Large intestine (tissue), 3 donors: ENCODE measurements around the gene FARSA. TPM values are rescaled to one million over a fixed set of nuclear protein-coding genes. Genes with fewer than 3 reads are reported as not detected.
"Not testable (repeated sequence)": the region's sequence is repeated elsewhere in the genome, so short reads cannot be mapped to it uniquely, and the experiment has no call there.

Experiments used
- DNase-seq, 2 donors: peaks; one replicate each; pipeline versions ENCODE4 v3.0.0 to v3.0.0-alpha.2; 2013
- H3K27ac ChIP-seq: one replicate; pipeline ENCODE4 v1.5.1; 2013; ENCODE audit warnings: low read length
- H3K27me3 ChIP-seq: 2 replicates; pipeline ENCODE4 v1.6.1; 2013; ENCODE audit warnings: low read length; ENCODE audit not compliant: control insufficient read depth, insufficient read depth
- H3K36me3 ChIP-seq: 2 replicates; pipeline ENCODE4 v1.6.1; 2013; ENCODE audit warnings: low read length; ENCODE audit not compliant: control insufficient read depth, insufficient read depth
- H3K4me1 ChIP-seq: one replicate; pipeline ENCODE4 v1.6.1; 2013; ENCODE audit warnings: low read length; ENCODE audit not compliant: control insufficient read depth, insufficient read depth
- H3K4me3 ChIP-seq: one replicate; pipeline ENCODE4 v1.5.1; 2013; ENCODE audit warnings: low read length
- H3K9me3 ChIP-seq: one replicate; pipeline ENCODE4 v1.6.1; 2013; ENCODE audit warnings: mild to moderate bottlenecking, low read depth, low read length, moderate library complexity; ENCODE audit not compliant: control insufficient read depth
- WGBS: methylation state at CpG from one replicate; pipeline ENCODE4 v1.1.5; 2013; ENCODE audit warnings: low lambda C conversion rate; ENCODE audit not compliant: insufficient coverage; 5-methylcytosine and 5-hydroxymethylcytosine counted together
- polyA plus RNA-seq: library from polyadenylated mRNA; unstranded; fragments of 120-200 nt; gene quantifications from one replicate; pipeline ENCODE4 v1.2.1, GENCODE V29; 2013

Gene FARSA
- polyA plus RNA-seq, 1 donor: 55.0 TPM

DNA sequence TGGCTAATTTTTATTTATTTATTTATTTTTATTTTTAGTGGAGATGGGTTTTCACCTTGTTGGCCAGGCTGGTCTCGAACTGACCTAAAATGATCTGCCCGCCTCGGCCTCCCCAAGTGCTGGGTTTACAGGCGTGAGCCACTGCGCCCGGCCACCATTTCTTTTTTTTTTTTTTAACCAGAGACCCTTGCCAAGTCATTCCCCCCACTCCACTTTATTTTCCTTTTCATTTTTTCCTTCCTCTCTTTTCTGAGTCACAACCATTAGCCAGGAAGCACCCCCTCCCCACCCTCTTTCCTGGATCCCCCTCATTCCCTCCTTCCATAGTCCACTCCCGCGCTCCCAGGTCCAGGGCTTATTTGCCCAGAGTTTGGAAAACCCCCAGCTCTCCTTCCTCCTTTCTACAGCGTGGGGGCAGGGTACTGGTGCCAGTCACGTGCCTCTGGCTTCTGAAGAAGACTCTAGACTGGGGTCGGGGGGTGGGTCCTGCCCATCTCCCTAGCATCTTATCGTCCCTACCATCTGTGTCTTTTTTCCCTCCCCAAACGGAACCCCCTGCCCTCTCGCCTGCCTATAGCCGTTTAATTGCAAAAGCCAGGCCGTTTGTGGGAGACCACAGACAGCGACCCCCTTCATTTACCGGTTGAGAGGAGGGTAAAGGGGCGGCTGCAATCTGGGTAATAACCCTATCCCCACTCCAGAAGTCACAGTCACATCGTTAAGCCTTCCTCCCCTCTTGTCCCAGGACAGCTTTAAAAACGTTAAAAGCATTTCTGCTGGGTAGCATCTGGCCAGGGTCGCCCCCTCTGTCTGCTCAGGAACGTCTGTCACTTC, 3.8 kb upstream of the FARSA start:
- WGBS: 78% methylated on average over 5 of the region's 23 CpGs
- H3K4me1 ChIP-seq: peaks cover 29% of the 10 kb centered on the region
- H3K9me3 ChIP-seq: peaks cover 5% of the 10 kb centered on the region

DNA sequence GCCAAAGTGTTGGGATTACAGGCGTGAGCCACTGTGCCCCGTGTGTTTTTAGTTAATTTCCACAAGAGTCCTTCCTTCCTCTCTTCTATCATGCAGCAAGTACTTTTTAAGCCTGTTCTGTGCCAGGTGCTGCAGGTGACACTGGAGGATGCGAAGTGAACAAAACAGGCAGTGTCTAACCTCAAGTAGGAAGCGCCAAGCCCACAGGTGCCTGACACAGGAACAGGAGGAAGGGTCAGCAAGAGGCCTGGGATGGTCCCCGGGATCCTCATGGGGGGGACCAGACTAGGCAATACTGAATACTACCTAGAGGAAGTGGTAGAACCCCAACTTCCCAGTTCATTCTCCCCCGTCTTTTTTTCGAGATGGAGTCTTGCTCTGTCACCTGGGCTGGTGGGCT, 3.1 kb upstream of the FARSA start:
- peaks cover 5% of the 10 kb centered on the region for H3K9me3 ChIP-seq
- no peaks in the 10 kb centered on the region for H3K27me3 ChIP-seq
- peaks cover 23% of the 10 kb centered on the region for H3K36me3 ChIP-seq
- H3K4me3 ChIP-seq: no peak overlapping the region
- no peak overlapping the region for H3K27ac ChIP-seq
- 100% methylated on average over 1 of the region's 7 CpGs for WGBS
- H3K4me1 ChIP-seq: peaks cover 32% of the 10 kb centered on the region
- DNase-seq: no peak

More for the DNA sequence above, 3.8 kb upstream of the FARSA start:
- peak in 1 of 2 donors; percentile 71 for DNase-seq
- no peaks in the 10 kb centered on the region for H3K27me3 ChIP-seq
- H3K27ac ChIP-seq: peak overlapping the region; percentile 58
- H3K36me3 ChIP-seq: peaks cover 30% of the 10 kb centered on the region
- peak overlapping the region; percentile 86 for H3K4me3 ChIP-seq

DNA sequence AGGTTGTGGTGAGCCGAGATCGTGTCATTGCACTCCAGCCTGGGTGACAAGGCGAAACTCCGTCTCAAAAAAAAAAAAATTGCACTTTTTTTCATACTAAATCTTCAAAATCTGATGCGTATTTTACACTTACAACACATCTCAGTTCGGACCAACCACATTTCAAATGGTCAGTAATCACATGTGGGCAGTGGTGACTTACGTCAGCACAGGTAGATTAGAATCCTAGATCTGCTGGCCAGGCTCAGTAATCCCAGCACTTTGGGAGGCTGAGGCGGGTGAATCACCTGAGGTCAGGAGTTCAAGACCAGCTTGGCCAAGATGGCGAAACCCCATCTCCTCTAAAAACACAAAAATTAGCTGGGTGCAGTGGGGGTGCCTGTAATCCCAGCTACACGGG, 1.6 kb upstream of the FARSA start:
- H3K36me3 ChIP-seq: peaks cover 14% of the 10 kb centered on the region
- peaks cover 4% of the 10 kb centered on the region for H3K9me3 ChIP-seq
- H3K4me1 ChIP-seq: peaks cover 23% of the 10 kb centered on the region
- H3K27ac ChIP-seq: no peak overlapping the region
- DNase-seq: peak in 1 of 2 donors; percentile 1
- H3K4me3 ChIP-seq: no peak overlapping the region
- no peaks in the 10 kb centered on the region for H3K27me3 ChIP-seq
- 90% methylated on average over 4 of the region's 10 CpGs for WGBS

DNA sequence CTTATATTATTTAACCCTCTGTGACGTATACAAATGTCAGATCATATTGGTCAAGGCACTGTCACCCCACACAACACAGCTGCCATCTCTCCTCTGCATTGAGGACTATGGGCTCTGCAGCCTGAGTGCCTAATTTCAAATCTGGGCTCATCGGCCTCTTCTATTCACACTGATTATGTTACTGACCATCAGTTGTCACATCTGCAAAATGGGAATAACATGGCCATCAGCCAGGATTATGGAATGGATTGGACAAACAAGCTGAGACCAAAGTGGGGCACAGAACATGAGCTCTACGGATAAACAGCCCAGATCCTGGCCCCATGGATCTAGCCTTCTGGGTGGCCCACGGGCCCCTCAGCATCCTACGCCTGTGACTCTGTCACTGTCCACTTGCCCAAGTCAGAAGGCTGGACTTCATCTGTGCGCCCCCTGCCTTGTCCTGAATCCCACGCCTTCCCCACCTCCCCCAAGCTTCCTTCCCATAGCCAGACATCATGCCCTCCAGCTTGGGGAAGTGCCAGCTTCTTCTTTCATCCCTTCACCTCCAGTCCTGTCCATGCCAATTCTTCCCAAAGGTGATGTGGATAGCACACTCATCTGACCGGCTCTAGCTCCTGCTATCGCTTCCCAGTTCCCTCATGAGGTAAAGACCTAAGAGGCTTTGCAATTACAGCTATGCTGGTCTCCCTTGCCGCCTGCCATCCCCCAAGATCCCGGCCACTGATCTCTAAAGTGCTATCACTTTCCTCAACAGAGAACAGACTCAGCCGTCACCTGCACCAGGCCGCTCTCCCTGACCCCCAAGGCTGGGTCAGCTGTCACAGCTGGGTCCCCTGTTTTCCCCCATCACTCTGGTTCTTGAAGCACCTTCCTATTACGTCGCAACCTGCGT, 872 bp downstream of the FARSA start:
- H3K27ac ChIP-seq: peak overlapping the region; percentile 73
- peak in 1 of 2 donors; percentile 46 for DNase-seq

DNA sequence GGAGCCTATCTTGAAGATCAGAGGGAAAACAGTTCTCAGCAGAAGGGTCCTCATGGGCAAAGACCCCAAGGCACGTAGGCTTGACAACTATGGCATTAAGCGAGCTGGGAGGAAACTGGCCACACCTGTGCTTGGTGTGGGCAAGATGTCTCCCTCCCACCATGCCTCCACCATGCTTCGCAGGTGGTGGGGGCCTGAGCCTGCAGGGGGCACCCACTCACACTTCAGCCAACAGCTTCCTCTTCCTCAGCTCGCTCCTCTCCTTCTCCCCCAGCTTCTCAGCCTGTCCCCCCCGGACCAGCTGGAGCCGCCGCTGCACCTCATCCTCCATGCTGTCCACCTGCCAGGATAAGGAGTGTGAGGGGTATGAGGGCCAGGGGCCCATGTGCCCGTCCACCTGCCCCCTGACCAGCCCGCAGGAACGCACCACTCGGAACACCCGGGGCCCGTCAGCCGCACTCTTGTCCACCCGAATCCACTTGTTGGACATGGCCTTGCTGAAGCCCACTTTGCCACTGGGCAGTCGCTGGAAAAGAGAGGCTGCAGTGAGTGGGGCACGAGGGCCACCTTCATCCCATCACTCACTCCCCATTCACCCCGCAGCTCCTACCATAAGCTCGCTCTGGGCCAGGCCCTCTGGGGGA, 3.4 kb downstream of the FARSA start:
- peaks cover 3% of the 10 kb centered on the region for H3K9me3 ChIP-seq
- H3K27ac ChIP-seq: no peak overlapping the region
- peaks cover 44% of the 10 kb centered on the region for H3K36me3 ChIP-seq
- H3K27me3 ChIP-seq: no peaks in the 10 kb centered on the region
- WGBS: no CpG with 5 or more reads among the region's 19 CpGs
- no peak overlapping the region for H3K4me3 ChIP-seq
- H3K4me1 ChIP-seq: peaks cover 7% of the 10 kb centered on the region
- DNase-seq: no peak

More for the DNA sequence above, 872 bp downstream of the FARSA start:
- WGBS: no CpG with 5 or more reads among the region's 16 CpGs
- Histone ChIP-seq H3K4me3 (peak overlapping the region; percentile 98), H3K9me3 (peaks cover 3% of the 10 kb centered on the region), H3K27me3 (no peaks in the 10 kb centered on the region), H3K4me1 (peaks cover 13% of the 10 kb centered on the region), H3K36me3 (peaks cover 27% of the 10 kb centered on the region)

DNA sequence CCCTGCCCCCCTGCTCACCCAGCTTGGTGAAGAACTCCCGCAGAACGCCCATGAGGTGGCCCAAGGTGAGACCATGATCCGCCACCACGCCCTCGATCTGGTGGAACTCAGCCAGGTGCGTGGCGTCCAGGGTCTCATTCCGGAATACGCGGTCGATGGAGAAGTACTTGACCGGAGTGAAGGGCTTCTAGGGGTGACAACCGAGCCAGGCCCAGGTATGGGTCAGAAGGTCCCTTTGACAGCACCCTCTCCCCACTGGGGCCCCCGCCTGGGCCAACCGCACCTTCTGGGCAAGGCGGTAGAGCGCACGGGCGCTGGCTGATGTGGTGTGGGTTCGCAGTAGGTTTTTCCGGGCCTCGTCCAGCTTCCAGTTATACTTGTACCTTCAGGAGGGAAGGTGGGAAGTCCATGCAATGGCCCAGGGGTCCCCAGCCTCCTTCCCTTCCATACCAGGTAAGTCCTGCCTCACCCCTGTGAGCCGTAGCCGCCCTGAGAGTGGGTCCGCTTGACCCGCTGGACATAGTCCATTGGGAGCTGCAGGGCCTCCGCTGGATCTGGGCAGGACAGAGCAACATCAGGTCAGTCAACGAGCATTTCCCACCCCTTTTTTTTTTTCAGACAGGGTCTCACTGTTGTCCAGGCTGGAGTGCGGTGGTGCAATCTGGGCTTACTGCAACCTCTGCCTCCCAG, 8.7 kb downstream of the FARSA start:
- Histone ChIP-seq H3K4me3 (no peak overlapping the region), H3K27ac (no peak overlapping the region), H3K9me3 (no peaks in the 10 kb centered on the region), H3K36me3 (peaks cover 65% of the 10 kb centered on the region), H3K4me1 (no peaks in the 10 kb centered on the region), H3K27me3 (no peaks in the 10 kb centered on the region)
- DNase-seq: no peak
- no CpG with 5 or more reads among the region's 29 CpGs for WGBS

DNA sequence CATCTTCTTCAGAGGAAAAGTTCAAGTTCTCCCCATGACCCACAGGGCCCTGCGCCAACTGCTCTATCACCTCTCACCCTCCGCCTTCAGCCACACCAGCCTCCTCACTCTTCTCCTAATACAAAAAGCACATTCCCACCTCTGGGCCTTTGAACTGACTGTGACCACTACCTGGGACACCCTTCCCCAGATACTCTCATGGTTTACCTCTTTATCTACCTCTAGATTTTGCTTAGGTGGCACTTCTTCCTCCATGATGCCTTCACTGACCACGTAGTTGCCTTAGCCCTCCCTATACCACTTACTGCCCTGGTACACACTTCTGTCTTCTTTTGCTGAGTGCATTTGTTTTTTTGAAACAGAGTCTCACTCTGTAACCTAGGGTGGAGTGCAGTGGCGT, 10.6 kb downstream of the FARSA start:
- DNase-seq: no peak
- WGBS: 100% methylated on average over 1 of the region's 4 CpGs
- peaks cover 3% of the 10 kb centered on the region for H3K4me1 ChIP-seq
- H3K36me3 ChIP-seq: peaks cover 48% of the 10 kb centered on the region
- H3K27ac ChIP-seq: no peak overlapping the region
- H3K4me3 ChIP-seq: no peak overlapping the region
- no peaks in the 10 kb centered on the region for H3K27me3 ChIP-seq
- H3K9me3 ChIP-seq: no peaks in the 10 kb centered on the region

DNA sequence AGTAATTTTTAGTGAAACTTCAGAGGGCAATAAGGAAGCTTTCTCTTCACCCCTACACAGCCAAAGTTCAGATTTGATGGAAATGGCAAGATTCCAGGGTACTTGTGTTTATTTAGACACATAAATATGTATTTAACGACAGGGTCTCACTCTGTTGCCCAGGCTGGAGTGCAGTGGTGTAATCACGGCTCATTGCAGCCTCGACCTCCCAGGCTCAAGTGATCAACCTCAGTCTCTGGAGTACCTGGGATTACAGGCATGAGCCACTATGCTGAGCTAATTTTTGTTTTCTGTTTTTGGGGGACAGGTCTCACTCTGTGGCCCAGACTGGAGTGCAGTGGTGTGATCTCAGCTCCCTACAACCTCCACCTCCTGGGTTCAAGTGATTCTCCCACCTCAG, 12.5 kb downstream of the FARSA start:
- Histone ChIP-seq H3K36me3 (peaks cover 35% of the 10 kb centered on the region), H3K4me3 (no peak overlapping the region), H3K9me3 (no peaks in the 10 kb centered on the region), H3K4me1 (peaks cover 3% of the 10 kb centered on the region), H3K27ac (no peak overlapping the region), H3K27me3 (no peaks in the 10 kb centered on the region)
- DNase-seq: no peak
- WGBS: no CpG with 5 or more reads among the region's 3 CpGs

DNA sequence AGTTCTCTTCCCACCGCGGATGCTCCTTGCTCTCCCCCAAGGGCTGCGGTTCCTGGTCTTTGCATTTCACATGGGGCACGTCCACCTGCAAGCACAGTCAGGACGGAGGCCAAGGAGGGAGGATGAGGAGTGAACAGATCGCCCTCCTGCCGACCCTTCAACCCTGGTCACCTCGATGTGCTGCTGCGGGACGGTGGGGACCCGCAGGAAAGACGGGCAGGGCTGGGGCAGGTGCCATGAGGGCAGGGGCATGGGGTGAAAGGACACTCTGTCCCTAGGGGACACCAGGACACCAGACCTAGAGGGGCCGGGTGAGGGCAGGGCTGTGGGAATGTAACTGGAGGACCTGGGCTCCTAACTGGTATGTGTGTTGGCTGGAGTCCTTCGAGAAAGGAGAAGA, 15.3 kb downstream of the FARSA start:
- H3K27me3 ChIP-seq: peaks cover under 1% of the 10 kb centered on the region
- H3K9me3 ChIP-seq: no peaks in the 10 kb centered on the region
- no CpG with 5 or more reads among the region's 14 CpGs for WGBS
- DNase-seq: no peak
- peaks cover 14% of the 10 kb centered on the region for H3K36me3 ChIP-seq
- H3K4me1 ChIP-seq: peaks cover 6% of the 10 kb centered on the region
- H3K4me3 ChIP-seq: no peak overlapping the region
- no peak overlapping the region for H3K27ac ChIP-seq

DNA sequence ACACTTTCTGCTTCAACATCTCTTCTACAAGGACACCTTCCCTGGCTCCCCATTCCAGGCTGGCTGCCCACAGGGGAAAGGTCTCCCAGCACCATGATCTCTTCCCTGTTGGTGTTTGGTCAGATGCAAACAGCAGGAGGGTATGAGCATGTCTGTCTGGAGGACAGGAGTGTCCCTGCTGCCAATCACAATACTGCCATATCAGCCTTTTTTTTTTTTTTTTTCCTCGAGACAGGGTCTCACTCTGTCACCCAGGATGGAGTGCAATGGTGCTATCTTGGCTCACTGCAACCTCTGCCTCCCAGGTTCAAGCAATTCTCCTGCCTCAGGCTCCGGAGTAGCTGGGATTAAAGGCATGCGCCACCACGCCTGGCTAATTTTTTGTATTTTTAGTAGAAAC, 17.7 kb downstream of the FARSA start:
- not testable (repeated sequence) for H3K27ac ChIP-seq, H3K4me3 ChIP-seq, H3K36me3 ChIP-seq, H3K4me1 ChIP-seq, H3K9me3 ChIP-seq, DNase-seq, H3K27me3 ChIP-seq
- no CpG with 5 or more reads among the region's 4 CpGs for WGBS
